ENCODE data around the gene DIAPH2.

The DIAPH2 gene

DNA sequence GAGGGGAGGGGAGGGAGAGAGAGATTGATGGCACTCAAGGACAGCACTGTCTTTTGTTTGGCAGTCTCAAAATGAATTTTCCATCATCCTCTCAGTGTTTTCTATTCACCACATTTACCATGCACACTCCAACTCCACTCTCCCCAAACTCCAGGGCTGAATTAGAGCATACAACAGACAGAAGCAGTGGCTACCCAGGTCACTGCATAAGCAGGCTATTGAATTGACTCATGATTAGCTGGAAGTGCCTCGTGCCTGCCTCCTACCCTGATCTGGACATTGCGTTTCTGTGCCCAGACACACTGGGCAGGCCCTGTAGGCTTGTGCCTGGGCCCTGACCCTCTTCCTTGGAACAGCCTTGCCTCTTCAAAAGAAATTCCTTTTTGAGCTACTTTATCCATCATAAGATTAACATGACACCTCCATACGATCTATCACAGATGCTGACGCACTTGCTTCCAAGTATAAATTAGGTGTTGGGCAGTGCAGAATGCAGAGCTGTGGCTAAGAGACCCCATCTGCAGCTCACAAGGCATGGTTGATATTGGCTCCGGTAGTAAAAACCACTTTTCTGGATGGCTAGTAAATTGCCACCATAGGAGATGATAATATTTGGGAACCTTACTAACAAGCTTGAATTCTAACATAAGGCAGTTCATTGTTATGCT is 952.0 kb downstream of the DIAPH2 start:
- TF ChIP-seq EZH2 (optimal IDR thresholded peaks at IDR 0.05; ENCODE audit: low read depth, low read length) (no peak), EZH2phosphoT487 (IDR thresholded peaks at IDR 0.05; ENCODE audit: low read length) (no peak)
- TF ChIP-seq, protein P1, sequence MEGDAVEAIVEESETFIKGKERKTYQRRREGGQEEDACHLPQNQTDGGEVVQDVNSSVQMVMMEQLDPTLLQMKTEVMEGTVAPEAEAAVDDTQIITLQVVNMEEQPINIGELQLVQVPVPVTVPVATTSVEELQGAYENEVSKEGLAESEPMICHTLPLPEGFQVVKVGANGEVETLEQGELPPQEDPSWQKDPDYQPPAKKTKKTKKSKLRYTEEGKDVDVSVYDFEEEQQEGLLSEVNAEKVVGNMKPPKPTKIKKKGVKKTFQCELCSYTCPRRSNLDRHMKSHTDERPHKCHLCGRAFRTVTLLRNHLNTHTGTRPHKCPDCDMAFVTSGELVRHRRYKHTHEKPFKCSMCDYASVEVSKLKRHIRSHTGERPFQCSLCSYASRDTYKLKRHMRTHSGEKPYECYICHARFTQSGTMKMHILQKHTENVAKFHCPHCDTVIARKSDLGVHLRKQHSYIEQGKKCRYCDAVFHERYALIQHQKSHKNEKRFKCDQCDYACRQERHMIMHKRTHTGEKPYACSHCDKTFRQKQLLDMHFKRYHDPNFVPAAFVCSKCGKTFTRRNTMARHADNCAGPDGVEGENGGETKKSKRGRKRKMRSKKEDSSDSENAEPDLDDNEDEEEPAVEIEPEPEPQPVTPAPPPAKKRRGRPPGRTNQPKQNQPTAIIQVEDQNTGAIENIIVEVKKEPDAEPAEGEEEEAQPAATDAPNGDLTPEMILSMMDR (IDR thresholded peaks at IDR 0.05; ENCODE audit: low read length), result no peak
- Histone ChIP-seq H4K20me1 (ENCODE audit: insufficient read depth, low read length) (no peaks in the 10 kb centered on the region), H3F3A (ENCODE audit: insufficient read depth, low read length) (peaks cover 13% of the 10 kb centered on the region), H3K27ac (ENCODE audit: low read length) (no peak overlapping the region), H3K4me3 (ENCODE audit: low read length) (no peak overlapping the region), H3K9me3 (replicated peaks; ENCODE audit: insufficient read depth, low read length) (no peaks in the 10 kb centered on the region), H3K9me2 (replicated peaks; ENCODE audit: insufficient read depth, low read length) (no peaks in the 10 kb centered on the region), H3K79me2 (ENCODE audit: low read length) (no peaks in the 10 kb centered on the region), H2AFZ (ENCODE audit: low read length) (no peak overlapping the region), H3K36me3 (replicated peaks; ENCODE audit: insufficient read depth, low read length) (no peaks in the 10 kb centered on the region), H3K4me1 (ENCODE audit: low read length) (peaks cover 18% of the 10 kb centered on the region), H3K27me3 (replicated peaks; ENCODE audit: insufficient read depth, low read length) (no peaks in the 10 kb centered on the region), H3K9ac (ENCODE audit: low read length) (no peak overlapping the region), H3K4me2 (ENCODE audit: low read depth, low read length) (no peak overlapping the region)
- DNase-seq, result no peak

DNA sequence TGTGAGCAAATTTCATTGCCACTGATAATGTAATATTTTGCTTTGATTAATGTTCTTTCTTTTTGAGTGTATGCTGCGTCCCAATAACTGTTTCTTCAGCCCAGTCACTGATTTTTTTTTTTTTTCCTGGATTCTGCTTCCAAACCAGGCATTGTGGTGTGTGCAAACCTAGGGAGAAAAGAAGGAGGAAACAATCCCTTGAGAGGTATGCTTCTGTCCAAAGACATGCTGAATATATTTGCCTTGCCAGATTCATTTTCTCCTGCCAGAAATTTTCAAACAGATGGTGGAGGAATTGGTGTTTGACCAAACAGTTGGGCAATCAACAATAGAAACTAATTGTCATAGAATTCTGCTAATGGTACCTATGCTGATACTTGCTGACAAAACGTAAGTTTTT is 952.6 kb downstream of the DIAPH2 start:
- peaks cover 18% of the 10 kb centered on the region for H3K4me1 ChIP-seq (ENCODE audit: low read length)

DNA sequence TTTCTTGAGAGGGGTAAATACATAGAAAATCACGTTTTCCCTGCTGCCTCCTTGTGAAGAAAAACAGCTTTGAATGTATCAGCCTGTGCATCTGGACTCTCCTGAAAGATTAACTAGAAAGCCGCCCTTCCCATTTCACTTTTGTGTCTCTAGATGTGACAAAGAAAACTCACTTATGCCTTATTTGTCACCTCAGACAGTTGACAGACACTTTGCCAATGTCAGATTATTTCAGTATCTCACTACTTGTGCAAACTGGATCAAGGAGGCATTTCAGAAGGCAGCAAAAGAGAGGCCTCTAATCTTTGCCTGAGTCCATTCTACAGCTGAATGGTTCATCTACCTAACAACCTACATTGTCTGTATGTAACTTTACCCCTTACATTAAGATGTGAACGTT is 954.0 kb downstream of the DIAPH2 start:
- H2AFZ ChIP-seq (ENCODE audit: low read length), result no peak overlapping the region
- no peak overlapping the region for H3K4me3 ChIP-seq (ENCODE audit: low read length)
- H3K4me1 ChIP-seq (ENCODE audit: low read length), result peaks cover 18% of the 10 kb centered on the region
- peaks cover 13% of the 10 kb centered on the region for H3F3A ChIP-seq (ENCODE audit: insufficient read depth, low read length)
- H3K79me2 ChIP-seq (ENCODE audit: low read length), result no peaks in the 10 kb centered on the region
- H3K36me3 ChIP-seq (replicated peaks; ENCODE audit: insufficient read depth, low read length), result no peaks in the 10 kb centered on the region
- no peak for DNase-seq
- no peaks in the 10 kb centered on the region for H3K27me3 ChIP-seq (replicated peaks; ENCODE audit: insufficient read depth, low read length)
- H3K9me3 ChIP-seq (replicated peaks; ENCODE audit: insufficient read depth, low read length), result no peaks in the 10 kb centered on the region
- no peak overlapping the region for H3K9ac ChIP-seq (ENCODE audit: low read length)
- H3K4me2 ChIP-seq (ENCODE audit: low read depth, low read length), result no peak overlapping the region
- no peaks in the 10 kb centered on the region for H3K9me2 ChIP-seq (replicated peaks; ENCODE audit: insufficient read depth, low read length)
- TF ChIP-seq, protein P1 (IDR thresholded peaks at IDR 0.05; ENCODE audit: low read length), result no peak
- TF ChIP-seq EZH2phosphoT487 (IDR thresholded peaks at IDR 0.05; ENCODE audit: low read length) (no peak), EZH2 (optimal IDR thresholded peaks at IDR 0.05; ENCODE audit: low read depth, low read length) (no peak)
- no peak overlapping the region for H3K27ac ChIP-seq (ENCODE audit: low read length)
- H4K20me1 ChIP-seq (ENCODE audit: insufficient read depth, low read length), result no peaks in the 10 kb centered on the region

More for the DNA sequence above, 952.6 kb downstream of the DIAPH2 start:
- H3K9me2 ChIP-seq (replicated peaks; ENCODE audit: insufficient read depth, low read length), result no peaks in the 10 kb centered on the region
- no peak overlapping the region for H3K4me2 ChIP-seq (ENCODE audit: low read depth, low read length)
- H3K36me3 ChIP-seq (replicated peaks; ENCODE audit: insufficient read depth, low read length), result no peaks in the 10 kb centered on the region
- H3K9me3 ChIP-seq (replicated peaks; ENCODE audit: insufficient read depth, low read length), result no peaks in the 10 kb centered on the region
- H3K79me2 ChIP-seq (ENCODE audit: low read length), result no peaks in the 10 kb centered on the region
- H3K9ac ChIP-seq (ENCODE audit: low read length), result no peak overlapping the region
- no peak for DNase-seq
- H4K20me1 ChIP-seq (ENCODE audit: insufficient read depth, low read length), result no peaks in the 10 kb centered on the region
- H3F3A ChIP-seq (ENCODE audit: insufficient read depth, low read length), result peaks cover 13% of the 10 kb centered on the region
- H3K4me3 ChIP-seq (ENCODE audit: low read length), result no peak overlapping the region
- TF ChIP-seq, protein P1 (IDR thresholded peaks at IDR 0.05; ENCODE audit: low read length), result no peak
- TF ChIP-seq EZH2phosphoT487 (IDR thresholded peaks at IDR 0.05; ENCODE audit: low read length) (no peak), EZH2 (optimal IDR thresholded peaks at IDR 0.05; ENCODE audit: low read depth, low read length) (no peak)
- H2AFZ ChIP-seq (ENCODE audit: low read length), result no peak overlapping the region
- no peak overlapping the region for H3K27ac ChIP-seq (ENCODE audit: low read length)
- no peaks in the 10 kb centered on the region for H3K27me3 ChIP-seq (replicated peaks; ENCODE audit: insufficient read depth, low read length)
